ENCODE measurements around the gene MIGA1.
"Not testable (repeated sequence)": the region's sequence is repeated elsewhere in the genome, so short reads cannot be mapped to it uniquely, and the experiment has no call there.

Gene MIGA1

DNA sequence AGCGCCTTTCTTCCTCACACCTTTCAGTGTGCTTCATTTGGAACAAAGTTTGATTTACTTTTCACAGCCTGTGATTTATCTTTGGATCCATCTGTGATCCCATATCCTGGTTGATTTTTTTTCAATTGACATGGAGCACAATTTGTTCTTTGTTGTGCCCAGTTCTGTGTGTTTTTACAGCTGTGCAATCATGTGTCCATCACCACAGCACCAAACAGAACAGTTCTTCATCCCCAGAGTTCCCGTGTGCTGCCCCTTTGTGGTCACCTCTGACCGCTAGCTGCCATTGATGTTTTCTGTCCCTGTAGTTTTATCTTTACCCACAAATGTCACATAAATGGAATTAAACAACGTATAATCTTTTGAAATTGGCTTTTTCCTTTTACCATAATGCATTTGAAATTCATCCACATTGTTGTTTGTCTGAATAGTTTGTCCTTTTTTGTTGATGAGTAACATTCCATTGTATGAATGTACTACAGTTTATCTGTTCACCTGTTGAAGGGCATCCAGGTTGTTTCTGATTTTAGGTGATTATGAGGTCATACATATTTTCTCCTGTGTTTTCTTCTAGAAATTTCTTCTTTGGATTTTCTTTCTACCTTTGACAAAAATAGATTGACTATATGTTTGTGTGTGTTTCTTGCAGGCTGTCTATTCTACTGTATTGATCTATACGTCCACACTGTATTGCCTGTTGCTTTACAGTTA lies 17.4 kb downstream of the MIGA1 start:
- no peak for DNase-seq (ENCODE audit: low read depth in 3 of 3, low spot score in 1 of 3)

GRCh38 chr1:77797991-77798390 lies 18.5 kb downstream of the MIGA1 start:
- DNase-seq (ENCODE audit: low read depth in 3 of 3, low spot score in 1 of 3) = no peak

DNA sequence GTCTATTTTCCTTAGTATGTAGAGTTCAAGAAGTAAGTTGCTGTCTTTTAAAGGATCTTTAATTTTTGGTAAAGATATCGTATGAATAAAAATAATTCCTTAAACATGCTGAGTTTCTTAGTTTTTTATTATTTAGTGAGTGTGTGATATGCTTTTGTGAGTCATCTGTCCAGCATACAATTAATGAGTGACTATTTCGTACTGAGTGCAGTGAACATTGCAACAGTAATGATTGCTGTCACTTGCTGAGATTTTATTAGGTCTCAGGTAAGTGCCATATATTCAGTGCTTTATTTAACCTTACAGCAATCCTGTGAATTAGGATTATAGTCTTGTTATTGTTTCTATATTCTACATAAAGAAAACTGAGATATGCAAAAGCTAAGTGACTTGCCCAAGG lies 22.6 kb downstream of the MIGA1 start:
- no peak for DNase-seq (ENCODE audit: low read depth in 3 of 3, low spot score in 1 of 3)

GRCh38 chr1:77803371-77803770 lies 23.9 kb downstream of the MIGA1 start:
- no peak for DNase-seq (ENCODE audit: low read depth in 3 of 3, low spot score in 1 of 3)

GRCh38 chr1:77809787-77810462 lies 30.5 kb downstream of the MIGA1 start:
- DNase-seq (ENCODE audit: low read depth in 3 of 3, low spot score in 1 of 3) = not testable (repeated sequence)

DNA sequence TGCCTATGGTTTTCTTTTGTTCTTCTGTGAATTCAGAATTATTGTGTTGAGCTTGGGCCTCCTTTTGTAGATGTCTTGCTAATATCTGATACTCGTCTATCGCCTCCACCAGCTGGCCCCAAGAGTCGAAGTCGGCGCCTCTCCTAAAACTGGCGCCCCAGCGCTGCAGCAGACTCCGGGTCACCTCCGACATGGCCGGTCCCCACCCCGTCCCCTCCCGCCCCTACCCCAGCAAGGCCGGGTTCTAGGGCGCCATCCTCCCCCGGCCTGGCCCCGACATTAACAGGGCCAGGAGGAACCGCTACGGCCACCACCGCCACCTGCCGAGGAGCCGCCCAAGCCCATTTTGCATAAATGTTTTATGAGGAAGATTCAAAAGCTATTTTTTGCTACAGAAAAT lies 32.1 kb downstream of the MIGA1 start:
- DNase-seq (ENCODE audit: low read depth in 3 of 3, low spot score in 1 of 3) = not testable (repeated sequence)

GRCh38 chr1:77817368-77818209 lies 38.1 kb downstream of the MIGA1 start:
- DNase-seq (ENCODE audit: low read depth in 3 of 3, low spot score in 1 of 3) = no peak

DNA sequence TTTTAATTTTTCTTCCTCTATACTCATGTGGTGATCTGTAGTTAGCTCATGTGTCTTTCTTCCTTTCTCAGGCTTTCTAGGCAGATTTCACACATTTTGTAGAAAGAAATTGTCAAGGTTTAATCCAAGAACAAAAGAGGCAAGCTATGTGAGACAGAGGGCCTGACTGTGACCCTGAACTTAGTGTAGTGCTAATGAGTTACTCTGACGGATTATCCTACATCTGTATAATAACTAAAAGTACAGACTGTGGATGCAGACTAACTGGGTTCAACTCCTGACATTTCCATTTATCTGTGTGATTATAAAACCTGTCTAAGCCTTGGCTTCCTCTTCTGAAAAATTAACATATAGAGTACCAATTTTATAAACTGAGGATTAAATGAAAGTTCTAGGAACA lies 40.7 kb downstream of the MIGA1 start:
- DNase-seq (ENCODE audit: low read depth in 3 of 3, low spot score in 1 of 3) = no peak

DNA sequence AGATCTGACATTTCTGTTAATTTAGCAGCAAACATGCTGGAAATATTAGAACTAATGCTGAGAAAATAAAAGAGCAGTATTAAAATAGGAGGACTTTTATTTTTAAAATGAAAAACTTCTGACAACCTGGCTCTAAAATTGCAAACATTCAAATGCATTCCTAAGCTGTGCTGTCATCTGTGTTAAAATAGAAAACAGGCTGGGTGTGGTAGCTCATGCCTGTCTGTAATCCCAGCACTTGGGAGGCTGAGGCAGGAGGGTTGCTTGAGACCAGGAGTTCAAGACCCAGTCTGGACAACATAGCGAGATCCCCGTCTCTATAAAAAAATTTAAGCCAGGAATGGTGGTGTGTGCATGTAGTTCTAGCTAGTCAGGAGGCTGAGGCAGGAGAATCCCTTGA lies 44.6 kb downstream of the MIGA1 start:
- no peak for DNase-seq (ENCODE audit: low read depth in 3 of 3, low spot score in 1 of 3)

DNA sequence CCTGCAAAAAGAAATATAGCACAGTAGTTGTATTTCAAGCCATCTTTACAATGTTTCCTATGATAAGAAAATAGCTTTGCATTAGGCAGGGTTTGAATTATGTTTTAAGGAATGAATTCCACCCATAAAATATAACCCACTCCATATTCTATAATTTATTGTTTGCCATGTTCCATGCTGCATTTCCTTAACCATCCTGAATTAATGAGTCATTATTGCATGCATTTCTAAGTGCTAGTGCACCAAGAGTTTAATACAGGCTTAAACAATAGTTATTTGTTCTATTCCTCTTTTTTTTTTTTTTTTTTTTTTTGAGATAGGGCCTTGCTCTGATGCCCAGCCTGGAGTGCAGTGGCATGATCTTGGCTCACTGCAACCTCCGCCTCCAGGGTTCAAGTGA lies 45.2 kb downstream of the MIGA1 start:
- DNase-seq (ENCODE audit: low read depth in 3 of 3, low spot score in 1 of 3) = no peak

DNA sequence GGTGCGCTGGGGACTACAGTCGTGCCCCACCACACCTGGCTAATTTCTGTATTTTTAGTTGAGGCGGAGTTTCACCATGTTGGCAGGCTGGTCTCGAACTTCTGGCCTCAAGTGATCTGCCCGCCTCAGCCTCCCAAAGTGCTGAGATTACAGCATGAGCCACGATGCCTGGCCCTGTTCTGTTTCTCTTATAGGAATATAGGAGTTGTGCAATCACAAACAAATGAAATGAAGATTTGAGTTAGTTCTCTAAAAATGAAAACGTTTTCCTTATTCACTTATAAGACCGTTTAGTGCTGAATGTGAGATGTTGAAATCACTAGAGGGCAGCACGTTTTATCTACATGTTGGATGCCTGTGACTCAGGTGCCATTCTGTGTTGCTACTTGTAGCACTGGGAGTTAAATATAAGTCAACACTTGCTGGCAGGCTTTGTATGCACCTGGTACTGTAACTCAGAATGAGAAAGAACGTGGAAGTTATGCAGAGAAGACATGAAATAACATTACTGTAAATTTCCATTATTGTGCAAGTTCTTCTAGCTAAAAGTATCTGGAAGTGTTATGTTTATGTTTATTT lies 45.8 kb downstream of the MIGA1 start:
- DNase-seq (ENCODE audit: low read depth in 3 of 3, low spot score in 1 of 3) = no peak

DNA sequence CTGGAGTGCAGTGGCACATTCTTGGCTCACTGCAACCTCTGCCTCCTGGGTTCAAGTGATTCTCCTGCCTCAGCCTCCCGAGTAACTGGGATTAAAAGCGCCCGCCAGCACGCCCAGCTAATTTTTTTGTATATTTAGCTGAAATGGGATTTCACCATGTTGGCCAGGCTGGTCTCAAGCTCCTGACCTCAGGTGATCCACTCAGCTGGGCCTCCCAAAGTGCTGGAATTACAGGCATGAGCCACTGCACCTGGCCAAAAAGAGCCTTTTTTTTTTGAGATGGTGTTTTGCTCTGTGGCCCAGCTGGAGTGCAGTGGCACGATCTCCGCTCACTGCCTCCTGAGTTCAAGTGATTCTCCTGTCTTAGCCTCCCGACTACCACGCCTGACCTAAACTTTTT lies 47.4 kb downstream of the MIGA1 start:
- not testable (repeated sequence) for DNase-seq (ENCODE audit: low read depth in 3 of 3, low spot score in 1 of 3)

DNA sequence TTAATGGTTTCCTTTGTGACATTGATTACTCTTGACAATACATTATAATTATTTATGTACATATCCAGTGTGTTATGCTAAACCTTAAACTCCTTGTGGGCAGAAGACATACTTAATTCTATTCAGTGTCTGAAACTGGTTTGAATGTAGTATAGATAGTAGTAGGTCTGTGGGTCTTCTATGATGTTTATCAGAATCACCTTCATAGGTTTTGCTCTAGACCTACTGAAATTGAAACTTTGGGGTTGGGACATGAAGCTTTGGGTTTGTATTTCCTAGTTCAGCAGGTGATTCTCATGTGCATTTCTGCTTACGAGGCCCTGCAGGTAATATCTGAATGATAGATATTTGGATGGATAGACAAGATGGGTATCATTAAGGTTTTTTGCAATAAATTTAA lies 48.6 kb downstream of the MIGA1 start:
- no peak for DNase-seq (ENCODE audit: low read depth in 3 of 3, low spot score in 1 of 3)

DNA sequence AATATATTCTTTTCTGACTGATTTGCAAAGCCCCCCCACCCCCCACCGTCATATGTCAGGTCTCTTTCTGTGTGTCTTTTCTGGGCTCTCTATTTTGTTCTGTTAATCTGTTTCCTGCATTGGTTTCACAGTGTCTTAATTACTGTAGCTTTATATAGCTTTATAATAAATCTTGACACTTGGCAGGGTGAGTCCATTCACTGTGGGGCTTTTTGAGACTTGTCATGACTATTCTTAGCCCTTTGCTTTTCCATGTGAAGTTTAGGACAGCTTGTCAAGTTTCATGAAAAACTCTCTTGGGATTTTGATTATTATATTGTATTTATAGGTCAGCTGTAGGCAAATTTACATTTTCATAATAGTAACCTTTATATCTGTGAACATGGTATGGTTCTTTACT lies 50.4 kb downstream of the MIGA1 start:
- no peak for DNase-seq (ENCODE audit: low read depth in 3 of 3, low spot score in 1 of 3)

- DNase-seq (ENCODE audit: low read depth in 3 of 3, low spot score in 1 of 3) = no peak
Observed at GRCh38 chr1:77830946-77831345, 51.5 kb downstream of the MIGA1 start.

- DNase-seq (ENCODE audit: low read depth in 3 of 3, low spot score in 1 of 3) = no peak
Observed at GRCh38 chr1:77831566-77831965, 52.1 kb downstream of the MIGA1 start.

DNA sequence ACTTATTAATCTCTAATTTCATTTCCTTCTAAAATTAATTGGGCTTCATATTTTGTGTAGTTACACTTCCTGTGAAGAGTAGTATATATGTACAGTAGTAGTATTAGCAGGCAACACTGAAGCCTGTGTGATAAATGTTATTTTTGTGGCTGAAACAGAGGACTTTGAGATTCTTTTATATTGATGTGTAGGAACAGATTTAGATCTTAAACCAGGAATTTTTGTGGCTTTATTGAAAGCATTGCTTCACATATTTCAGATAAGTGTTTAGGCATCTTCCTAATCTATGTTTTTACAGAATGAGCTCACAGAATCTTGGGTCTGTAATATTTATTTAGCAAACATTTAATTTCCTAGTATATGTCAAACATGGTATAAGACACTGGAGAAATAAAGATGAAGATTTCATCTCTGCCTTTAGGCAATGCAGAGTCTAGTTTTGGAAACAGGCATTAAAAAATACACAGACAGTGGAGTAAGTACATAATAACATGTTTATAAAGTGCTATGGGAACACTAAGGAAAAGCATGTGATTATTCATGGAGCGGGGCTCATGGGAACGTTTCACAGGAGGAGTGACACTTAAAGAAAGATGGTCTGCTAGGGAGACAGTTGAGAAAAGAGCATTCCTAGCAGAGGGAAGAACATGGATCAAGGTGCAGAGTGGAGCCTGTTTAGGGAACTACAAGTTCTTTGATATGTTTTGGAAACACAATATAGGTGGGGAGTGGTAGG lies 52.7 kb downstream of the MIGA1 start:
- no peak for DNase-seq (ENCODE audit: low read depth in 3 of 3, low spot score in 1 of 3)

GRCh38 chr1:77832901-77833300 lies 53.5 kb downstream of the MIGA1 start:
- DNase-seq (ENCODE audit: low read depth in 3 of 3, low spot score in 1 of 3) = no peak

DNA sequence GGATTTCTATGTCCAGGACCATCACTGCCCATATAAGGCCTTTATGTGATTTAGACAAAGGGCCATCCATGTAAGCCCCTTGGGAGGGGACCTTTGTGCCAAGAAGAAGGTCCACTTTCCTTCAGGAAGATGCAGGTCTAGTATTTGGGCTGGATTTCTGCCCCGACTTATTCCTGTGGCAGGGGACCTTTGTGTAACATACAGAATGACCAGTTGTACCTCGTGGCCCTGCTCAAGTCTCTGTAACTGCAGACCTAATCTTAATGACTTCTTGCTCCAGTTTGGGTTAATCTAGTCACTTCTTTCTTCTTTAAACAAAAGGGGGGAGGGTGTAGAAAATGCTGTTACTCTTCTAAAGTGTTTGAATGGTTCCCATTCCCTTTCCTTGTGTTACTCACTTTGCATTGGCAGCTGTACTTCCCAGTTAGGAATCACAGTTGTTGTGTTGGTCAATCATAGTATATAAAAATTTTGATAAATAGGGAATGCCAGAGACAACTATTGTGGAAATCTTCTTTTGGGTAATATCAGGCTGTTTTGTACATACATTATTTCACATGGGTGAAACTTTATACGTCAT lies 54.2 kb downstream of the MIGA1 start:
- DNase-seq (ENCODE audit: low read depth in 3 of 3, low spot score in 1 of 3) = no peak

DNA sequence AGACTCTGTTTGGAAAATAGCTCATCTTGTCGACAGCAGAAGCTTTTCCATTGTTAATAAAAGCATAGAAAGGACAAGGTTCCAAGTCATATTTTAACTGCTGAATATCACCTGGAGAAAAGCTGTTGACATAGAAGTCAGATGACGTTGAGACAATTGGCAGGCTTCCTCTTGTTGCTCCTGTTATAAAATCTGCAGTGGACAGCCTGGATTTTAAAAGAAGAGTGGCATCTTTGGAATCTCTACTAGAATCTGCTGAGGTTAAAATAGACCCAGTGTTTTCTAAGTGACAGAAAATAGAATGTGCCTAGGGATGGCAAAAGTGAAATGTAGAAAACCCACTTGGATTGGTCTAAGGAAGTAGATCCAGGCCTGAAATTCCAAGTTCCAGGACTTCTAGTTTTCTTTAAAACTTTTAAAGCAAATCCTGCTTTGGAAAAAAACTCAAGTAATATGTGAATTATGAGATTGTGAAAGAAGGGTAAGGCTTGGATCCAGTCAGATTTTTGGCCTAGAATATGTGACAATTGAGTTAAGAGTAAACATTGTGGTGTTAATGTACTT lies 55.4 kb downstream of the MIGA1 start:
- DNase-seq (ENCODE audit: low read depth in 3 of 3, low spot score in 1 of 3) = no peak

Measured in stimulated activated CD4-positive, alpha-beta T cell treated with anti-CD3 and anti-CD28 coated beads, TNF-alpha, amount 100 ng/mL, for 1 hour (primary cell).